ACHN (cell line): Measurements from ENCODE around the gene SPTB.
"Not testable (repeated sequence)": the region's sequence is repeated elsewhere in the genome, so short reads cannot be mapped to it uniquely, and the experiment has no call there.

Source experiments
- DNase-seq: peaks from one replicate; pipeline ENCODE4 v3.0.0-alpha.2; 2015
- in situ Hi-C: cut with HindIII; loops from 2 replicates; pipeline ENCODE4 v1.10.0; 2017; ENCODE audit warnings: low sequenced_read_pairs, low pct_ligation_motif_present, low pct_unique_long_range_greater_than_20kb

The SPTB gene

DNA sequence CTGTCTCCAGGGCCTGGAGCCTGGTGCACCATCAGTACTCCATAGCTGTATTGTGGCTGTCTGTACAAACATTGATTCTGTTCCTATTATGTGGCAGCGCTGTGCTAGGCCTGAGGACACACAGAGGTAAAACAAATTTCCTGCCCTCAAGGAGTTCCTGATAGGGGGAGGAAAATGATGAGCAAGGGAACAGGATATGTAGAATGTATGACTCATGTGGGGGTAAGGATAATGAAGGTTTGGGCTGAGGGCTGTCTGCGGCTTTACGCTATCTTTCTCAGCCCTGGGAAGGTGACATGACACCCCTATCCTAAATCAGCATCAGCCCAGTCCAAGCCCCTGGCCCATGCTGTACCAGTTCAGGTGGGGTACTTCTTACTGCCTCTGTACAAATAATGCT lies 74.1 kb downstream of the SPTB start:
- in situ Hi-C loops, DNase-seq: not testable (repeated sequence)

DNA sequence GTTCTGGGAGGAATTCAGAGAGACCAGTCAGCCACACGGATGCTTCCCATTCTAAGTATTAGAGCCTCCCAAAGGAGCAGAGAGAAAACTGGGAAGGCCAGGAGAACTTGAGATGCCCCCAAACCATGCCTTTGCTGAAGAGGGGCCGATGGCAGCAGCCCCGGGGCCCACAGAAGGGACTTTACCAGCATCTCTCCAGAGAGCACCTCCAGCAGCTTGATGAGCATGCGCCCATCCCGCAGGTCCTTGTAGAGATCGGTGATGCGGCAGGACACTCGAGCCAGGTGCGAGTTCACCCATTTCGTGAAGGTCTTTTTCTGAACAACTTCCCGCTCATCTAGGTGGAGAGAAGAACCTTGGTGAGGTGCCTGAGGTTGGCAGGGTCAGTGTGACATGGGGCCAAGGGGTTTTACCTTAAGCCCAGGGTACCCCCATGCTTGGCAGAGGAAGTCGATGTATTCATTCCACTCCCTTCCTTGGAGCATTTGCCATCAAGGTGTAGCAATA lies 74.9 kb downstream of the SPTB start:
- in situ Hi-C loops: no loop called here
- no peak for DNase-seq

DNA sequence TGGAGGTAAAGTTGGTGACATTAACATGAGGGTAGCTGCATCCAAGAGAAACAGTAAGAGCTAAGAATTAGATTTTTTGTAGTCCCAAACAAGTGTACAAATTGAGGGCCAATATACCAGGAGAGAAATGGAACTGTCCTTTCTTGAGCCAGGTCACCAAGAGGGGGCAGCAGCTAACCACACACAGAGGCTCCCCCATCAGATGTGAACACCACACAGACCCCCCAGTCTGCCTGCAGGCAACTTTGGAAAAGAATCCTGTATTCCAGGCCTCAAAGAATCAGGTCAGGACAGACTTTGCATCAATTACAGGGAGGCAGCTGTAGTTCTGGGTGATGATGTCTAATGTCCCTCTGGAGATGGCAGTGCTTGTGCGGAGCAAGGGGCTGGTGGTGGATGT lies 77.9 kb downstream of the SPTB start:
- in situ Hi-C loops: no loop called here
- DNase-seq: peak; percentile 25

DNA sequence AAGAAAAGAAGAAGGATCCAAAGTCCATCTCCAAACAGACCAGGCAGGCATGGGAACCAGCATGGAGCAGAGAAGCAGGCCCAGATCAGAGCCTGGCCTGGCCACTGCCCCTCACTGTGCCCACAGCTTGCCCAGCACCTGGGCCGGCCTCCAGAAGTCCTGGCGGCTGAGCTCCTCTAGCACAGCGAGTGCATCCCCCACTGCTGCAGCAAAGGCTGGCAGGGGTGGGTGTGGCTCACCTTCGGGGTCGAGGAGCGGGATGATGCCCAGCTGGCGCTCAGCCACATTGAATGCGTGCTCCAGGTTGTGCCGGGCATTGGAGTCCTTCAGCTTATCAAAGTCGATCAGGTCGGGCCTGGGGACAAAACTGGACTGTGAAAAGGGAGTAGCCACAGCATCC lies 78.7 kb downstream of the SPTB start:
- no peak for DNase-seq
- in situ Hi-C loops: no loop called here

DNA sequence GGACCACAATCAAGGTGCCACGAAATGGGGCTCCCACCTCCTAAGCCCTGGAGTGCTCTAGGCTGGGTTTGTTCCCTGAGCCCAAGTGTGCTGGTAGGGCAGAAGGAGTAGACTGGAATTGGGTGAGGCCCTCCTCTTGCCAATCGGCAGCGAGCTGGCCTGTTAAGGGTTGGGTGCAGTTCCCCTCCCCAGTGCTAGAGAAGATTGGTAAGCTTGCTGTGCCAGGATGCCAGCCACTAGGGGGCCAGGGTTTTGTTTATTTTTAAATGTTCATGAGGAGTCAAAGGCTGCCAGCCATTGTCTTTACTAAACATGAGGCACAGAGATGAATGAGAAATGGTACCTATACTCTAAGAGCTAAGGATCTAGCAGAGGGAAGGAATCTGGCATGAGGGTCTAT lies 79.7 kb downstream of the SPTB start:
- in situ Hi-C loops: no loop called here
- DNase-seq: peak; percentile 28

DNA sequence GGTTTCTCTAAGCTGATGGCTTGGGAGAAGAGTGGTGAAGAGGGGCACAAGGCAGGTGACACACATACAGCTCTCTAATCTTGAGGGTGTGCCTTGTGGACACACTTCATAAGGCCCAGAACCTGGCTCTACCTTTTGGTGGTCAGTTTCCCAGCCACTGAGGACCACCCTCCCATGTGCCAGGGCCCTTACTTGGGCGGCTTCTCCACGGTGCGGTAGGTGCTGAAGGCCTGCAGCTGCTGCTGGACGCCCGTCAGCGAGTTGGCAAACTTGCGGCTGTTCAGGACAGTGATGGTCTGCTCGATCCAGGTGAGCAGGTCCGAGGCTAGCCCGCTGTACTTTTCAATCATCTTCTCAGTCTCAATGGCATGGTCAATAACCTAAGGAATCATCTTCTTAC lies 80.2 kb downstream of the SPTB start:
- no peak for DNase-seq
- in situ Hi-C loops: no loop called here

DNA sequence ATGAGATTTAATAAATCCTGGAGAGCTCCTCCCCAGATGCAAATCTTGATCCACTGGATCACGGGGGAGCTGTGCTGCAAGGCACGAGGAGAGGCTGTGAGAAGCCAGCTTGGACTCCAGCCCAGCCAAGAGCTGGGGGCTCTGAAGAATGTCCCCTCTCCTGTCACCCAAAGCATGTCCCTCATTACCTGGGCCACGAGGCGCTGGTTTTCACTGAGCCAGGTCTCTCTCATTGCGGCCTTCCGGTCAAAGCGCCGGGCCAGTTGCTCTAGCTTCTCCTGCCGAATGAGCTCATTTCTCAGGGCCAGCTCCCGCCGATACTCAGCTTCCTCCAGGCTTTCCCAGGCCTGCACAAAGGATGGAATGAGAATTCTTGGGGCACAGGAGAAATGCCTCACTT lies 83.3 kb downstream of the SPTB start:
- DNase-seq: no peak

DNA sequence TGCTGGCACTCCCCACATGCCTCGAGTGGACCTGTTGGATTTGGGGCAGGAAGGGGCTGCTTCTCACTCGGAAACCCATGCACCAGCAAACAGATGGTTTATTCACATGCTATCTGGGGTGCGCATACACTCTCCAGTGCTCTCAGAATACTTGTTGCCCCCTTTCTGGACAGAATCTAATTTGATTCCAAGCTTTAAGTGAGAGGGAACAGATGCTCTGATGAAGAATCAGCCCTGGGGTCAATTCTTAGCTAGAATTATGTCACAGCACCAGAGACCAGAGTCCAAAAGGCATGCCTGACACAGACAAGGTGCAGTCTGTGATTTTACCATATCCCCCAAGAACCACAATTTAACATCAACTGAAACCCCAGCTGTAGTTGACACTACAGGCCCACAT lies 83.8 kb downstream of the SPTB start:
- no peak for DNase-seq
- in situ Hi-C loops: no loop called here

More for the DNA sequence above, 83.3 kb downstream of the SPTB start:
- in situ Hi-C loops: no loop called here

DNA sequence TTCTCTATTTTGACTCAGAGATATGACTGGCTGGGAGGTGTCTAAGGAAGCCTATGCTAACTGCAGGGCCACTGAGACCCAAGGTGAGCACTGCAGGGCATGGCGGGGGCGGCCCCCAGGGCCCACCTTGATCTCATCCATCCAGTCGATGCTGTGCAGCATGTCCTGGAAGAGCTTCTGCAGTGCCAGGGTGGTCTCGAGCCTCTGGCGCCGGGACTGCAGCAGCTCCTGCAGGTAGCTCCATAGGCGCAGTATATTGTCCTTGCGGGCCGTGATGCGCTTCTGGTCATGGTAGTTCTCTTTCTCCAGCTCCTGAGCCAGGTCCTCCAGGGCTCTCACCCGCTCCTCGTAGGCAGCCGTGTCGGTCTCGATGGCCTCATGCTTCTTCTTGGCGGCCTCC lies 84.5 kb downstream of the SPTB start:
- in situ Hi-C loops: no loop called here
- no peak for DNase-seq

DNA sequence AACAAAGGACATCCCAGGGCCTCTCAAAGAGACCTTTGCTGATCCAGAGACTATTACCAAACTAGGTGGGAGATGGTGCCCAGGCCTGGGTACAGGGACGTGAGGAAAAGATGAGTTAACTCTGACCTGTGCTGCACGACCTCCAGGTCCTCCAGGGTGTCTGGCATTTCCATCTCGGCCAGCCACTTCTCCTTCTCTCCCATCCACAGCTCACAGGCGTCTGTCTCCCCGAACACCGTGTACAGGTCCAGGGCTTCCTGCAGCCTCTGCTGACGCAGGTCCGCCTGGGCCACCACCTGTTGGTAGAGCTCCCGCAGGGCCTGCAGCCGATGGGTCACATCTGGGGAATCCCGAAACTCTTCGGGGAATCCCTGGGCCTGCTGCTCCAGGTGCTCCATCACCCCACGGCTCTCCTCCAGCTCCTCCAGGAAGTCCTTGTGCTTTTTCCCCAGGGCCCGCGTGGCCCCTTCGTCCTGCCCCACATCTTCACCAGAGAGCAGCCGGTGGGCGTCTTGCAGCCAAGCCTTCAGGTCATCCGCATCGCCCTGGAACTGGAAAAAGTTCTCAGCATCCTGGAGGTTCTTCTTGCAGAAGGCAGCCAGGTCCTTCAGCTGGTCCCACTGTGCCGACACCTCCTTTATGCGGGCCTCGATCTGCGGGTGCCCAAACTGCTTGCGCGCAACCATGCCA lies 86.7 kb downstream of the SPTB start:
- in situ Hi-C loops: no loop called here
- DNase-seq: no peak

DNA sequence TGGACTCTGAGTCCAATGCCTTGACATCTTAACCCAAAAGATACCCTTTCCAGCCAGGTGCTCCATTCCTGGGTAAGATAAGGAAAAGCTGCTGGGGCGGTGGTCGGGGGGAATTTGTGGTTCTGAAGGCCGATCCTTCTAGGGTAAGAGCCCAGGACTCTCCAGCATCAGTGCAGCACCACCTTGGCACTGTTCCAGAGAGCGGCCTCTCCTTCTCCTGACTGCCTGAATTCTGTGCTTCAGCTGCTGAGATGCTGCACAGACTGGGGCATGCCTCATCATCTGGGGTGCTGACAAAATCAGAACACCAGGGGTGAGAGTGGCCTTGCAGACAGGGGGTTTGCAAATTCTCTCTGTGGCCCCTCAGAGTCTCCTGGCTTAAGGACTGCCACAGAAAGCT lies 87.5 kb downstream of the SPTB start:
- in situ Hi-C loops: no loop called here
- no peak for DNase-seq

DNA sequence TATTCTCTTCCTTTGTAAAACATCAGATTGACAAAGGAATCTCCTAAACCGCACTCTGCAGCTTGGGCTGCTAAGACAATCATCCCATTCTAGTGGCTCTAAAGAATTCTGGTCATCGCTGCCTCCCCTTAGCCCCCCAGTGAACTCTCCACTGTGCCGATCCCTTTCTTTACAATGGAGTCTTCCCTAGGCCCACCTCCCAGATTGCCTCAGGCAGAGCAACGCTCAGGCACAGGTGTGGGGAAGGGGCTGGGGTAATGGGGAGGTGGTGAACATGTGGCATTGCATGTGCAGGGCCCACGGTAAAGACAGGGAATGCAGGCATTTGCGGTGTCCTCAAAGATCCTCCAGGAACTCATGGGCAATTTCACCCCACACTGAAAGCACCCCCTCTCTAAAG lies 89.2 kb downstream of the SPTB start:
- in situ Hi-C loops: no loop called here

DNA sequence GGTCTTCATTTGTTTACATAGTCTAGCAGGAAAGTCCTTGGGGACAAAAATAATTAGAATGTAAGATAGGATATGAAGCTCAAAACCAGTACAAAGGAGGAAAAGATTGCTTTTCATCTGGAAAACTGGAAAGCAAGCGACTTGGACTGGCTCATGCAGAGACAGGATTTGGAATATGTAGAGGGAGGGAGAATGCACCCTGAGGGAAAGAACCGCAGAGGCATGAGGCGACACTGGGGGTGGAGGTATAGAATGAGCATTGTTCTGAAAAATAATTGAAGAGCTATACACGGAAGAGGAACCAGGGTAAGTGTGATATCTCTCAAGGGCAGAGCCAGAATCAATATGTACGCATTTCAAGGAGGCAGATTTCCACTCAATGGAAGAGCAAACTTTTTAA lies 90.0 kb downstream of the SPTB start:
- no peak for DNase-seq
- in situ Hi-C loops: no loop called here

More for the DNA sequence above, 89.2 kb downstream of the SPTB start:
- no peak for DNase-seq

DNA sequence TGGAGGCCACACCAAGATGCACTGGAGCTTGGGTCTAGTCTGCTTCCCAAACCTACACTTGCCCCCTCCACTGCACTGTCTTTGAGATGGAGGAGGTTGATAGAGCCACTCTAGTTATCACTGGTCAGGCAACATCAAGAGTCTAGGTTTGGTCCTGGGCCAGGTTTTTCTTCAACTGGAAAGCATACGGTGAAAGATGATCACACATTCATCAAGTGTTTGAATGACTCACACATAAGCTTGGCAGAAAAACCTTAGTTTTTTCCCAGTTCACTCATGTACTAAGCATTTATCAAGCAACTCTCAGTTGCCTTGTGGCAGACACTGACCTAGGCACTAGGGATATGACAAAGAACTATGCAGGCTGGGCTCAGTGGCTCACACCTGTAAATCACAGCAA lies 91.0 kb downstream of the SPTB start:
- peak; percentile 81 for DNase-seq
- in situ Hi-C loops: no loop called here

DNA sequence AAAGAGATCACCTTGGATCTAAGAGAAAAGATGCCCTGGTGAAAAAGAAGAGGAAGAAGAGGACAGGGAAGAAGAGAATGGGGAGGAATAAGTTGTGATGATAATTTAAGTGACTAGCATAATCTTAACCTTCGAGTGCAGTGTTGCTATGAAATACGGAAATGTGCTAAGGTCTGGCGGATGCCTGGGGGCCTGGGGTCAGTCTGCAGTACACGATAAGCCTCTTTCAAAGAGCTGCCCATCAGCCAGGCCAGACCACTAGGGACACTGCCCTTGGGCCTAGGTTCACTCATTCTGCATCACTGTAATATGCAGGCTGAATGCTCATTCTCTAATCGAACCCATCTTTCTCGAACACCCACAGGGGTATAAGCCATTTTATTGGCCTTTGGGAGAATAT lies 92.1 kb downstream of the SPTB start:
- in situ Hi-C loops: no loop called here
- no peak for DNase-seq

DNA sequence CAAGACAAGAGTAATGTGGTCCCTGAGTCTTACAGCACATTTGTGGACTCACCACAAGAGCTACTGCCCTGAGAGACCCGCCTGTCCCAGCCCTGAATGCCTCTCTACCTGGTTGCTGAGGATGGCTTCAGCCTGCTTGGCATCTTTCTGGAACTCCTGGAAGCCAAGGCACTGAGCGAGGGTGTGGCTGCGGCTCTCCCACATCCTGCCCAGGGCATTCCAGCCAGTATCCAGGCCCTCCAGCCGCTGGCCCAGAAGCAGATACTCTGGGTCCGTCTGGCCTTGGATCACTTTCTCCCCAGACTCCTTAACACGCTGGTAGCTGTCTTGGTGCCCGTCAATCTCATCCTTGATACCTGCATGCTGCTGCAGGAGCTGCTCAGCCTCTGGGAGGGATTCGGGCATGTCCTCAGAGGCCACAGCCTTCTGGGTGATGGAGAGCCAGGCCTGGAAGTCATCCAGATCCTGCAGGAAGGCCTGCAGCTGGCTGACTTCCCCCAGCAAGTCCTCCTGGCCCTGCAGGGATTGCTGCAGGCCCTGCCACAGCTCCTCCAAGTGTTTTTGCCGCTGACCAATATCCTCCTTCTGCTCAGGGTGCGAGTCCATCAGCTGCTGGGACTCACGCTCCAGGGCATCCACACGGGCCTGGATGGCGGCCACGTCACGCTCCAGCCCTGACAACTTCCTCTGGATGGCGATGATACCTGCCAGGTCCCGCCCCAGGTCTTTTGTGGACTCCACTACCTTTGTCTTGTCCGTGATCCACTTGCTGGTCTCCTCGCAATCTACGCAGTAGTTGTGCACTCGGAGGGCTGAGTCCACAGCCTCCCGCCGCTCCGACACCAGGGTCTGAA lies 93.2 kb downstream of the SPTB start:
- no peak for DNase-seq
- in situ Hi-C loops: no loop called here

DNA sequence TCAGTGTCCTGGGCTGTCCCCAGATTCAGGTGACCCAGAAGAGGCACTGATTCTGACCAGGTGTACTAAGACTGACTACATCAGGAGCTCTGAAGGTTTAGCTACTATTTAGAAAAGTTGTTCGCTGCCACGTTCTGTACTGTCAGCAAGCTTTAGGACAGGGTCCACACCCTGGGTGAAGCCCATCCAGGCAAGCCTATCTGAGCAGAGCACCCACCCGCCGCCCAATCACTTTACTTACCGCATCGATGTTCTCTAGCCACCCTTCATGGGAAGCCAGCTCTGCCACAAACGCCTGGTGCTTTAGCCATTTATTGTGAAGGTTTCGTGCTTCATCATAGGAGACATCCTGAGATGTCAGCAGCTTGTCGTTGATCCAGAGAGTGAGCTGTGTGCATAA lies 95.7 kb downstream of the SPTB start:
- in situ Hi-C loops: no loop called here
- DNase-seq: no peak

DNA sequence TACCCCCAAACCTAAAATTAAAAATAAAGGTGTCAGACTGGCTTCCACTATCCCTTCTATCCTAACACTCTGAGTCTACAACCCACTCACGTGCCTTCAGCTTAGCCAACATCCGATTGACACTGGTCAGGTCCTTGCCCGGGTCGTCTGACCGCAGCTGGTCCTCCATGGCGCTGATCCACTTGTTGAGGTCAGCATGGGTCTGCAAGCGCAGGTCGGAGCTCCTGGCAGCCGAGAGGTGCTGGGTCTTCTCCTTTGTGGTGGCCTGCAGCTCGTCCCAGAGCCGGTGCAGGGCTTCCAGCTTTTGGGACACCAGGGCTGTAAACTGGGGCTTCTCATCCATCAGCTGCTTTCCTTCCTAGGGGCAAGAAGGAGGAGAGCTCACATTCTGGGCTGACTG lies 97.5 kb downstream of the SPTB start:
- in situ Hi-C loops: no loop called here
- no peak for DNase-seq

DNA sequence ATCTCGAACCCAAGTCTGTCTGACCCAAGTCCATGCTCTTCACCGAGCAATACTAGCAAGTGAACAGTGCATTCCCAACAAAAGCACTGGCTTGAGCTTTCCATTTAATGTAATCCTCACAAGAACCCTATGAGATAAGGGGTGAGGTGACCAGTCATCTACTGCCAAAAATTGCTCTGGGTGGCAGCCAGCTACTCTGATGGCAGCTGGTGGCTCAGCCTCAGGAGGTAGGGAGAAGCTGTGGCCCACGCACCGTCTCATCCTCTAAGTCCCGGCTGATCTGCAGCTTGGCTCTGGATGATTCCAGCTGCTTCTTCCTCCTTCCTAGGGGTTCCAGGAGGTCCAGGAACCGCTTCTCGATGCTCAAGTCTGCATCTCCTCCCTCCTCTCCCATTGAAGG lies 100.2 kb downstream of the SPTB start:
- in situ Hi-C loops: no loop called here
- no peak for DNase-seq
